GM19193 (cell line): ENCODE measurements around the gene GZMM.
A peak's percentile ranks its signal among the peaks of the same experiment; 100 is the strongest.

Source experiments
- POLR2A ChIP-seq: IDR thresholded peaks from 4 replicates; pipeline ENCODE4 v1.6.1; 2011; ENCODE audit not compliant: insufficient read depth, insufficient read length; ENCODE audit errors: extremely low read depth

The GZMM gene

GRCh38 chr19:524062-524674, 19.7 kb upstream of the GZMM start:
- TF ChIP-seq POLR2A: no peak

DNA sequence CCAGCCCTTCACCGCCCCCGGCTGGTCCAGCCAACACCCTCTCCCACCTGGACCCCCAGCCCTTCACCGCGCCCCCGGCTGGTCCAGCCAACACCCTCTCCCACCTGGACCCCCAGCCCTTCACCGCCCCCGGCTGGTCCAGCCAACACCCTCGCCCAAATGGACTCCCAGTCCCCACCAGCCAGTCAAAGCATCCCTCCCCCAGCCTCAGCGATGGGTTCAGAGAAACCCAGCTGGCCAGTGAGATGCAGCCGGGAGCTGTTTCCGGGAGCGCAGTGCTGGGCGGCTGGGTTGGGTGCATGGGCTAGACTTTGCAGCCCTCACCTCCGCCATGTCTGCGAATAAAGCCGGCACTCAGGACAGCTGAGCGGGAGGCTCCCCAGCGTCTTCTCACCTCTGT, 18.8 kb upstream of the GZMM start:
- TF ChIP-seq POLR2A: no peak

DNA sequence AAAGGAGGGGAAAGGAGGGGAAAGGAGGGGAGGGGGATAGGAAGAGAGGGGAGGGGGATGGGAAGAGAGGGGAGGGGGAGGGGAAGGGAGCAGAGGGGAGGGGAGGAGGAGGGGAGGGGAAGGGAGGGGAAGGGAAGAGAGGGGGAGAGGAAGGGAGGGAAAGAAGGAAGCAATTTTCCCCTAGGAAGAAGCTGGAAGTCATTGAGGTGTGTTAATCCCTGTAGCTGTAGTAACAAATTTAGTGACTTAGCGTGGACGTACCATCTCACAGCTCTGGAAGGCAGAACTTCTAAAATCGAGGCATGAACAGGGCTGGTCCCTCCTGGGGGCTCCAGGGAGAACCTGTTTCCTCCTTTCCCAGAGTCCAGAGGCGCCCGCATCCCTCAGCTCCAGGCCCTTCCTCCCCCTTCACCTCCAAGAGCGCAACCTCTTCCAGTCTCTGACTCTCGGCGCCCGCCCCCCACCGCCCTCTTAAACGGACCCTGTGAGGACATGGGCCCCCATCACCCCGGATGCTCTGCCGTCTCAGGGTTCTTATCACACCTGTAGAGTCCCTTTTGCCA, 17.9 kb upstream of the GZMM start:
- TF ChIP-seq POLR2A: no peak

DNA sequence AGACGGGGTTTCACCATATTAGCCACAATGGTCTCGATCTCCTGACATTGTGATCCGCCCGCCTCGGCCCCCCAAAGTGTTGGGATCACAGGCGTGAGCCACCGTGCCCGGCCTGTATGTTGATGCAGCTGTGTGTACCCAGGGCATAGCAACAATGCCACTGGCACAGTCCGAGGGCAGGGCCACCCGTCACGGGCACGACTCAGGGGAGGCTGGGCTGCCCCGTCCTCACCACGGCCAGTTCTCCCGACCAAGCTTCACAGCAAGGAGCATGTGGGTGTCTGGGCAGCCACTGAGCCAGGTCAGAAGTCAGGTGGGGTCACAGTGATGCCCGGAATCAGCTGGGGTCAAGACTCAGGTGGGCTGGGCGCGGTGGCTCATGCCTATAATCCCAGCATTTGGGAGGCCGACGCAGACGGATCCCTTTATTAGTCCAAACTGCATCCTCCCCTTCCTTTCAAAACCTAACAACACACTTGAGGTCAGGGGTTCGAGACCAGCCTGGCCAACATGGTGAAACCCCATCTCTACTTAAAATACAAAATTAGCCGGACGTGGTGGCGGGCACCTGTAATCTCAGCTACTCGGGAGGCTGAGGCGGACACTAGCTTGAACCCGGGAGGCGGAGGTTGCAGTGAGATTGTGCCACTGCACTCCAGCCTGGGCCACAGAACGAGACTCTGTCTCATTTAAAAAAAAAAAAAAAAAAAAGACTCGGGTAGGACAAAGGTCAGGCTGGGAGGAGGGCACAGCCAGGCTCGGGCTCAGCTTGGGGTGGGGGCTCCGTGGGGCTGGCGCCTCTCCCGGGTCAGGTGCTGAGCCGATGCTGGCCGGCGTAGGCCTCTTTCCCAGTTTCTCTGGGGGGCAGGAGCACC, 13.5 kb upstream of the GZMM start:
- no peak for TF ChIP-seq POLR2A

DNA sequence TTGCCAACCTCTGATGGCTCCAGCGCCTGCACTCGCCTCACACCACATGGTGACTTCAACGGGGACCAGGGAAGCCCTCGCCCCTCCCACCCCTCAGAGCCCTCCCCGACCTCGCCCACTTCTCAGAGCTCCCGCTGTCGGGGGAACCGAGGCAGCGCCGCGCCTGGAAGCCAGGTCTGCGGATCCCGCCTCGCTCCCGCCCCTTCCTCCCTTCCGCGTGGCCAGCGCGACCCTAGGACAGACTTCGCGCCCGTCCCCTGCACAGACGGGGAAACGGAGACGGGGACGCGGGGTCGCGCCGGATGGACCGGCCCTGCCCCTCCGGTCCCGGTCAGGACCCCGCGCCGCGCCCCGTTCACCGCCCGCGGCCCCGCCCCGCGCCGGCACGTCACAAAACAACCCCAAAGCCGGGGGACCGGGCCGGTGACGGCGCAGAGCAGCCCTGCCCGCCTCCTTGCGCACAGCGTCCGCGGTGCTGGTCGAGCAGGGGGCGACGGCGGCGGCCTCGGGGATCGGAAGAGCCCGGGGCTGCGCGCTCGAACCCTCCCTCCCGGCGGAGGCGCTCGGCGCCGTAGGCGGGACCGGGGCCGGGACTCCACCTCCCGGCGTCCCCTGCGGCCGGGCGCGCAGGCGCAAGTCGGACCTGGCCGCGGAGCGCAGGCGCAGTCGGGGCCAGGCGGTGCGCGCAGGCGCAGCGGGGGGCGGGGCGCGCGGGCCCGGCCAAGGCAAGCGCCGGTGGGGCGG, 12.7 kb upstream of the GZMM start:
- TF ChIP-seq POLR2A: no peak

DNA sequence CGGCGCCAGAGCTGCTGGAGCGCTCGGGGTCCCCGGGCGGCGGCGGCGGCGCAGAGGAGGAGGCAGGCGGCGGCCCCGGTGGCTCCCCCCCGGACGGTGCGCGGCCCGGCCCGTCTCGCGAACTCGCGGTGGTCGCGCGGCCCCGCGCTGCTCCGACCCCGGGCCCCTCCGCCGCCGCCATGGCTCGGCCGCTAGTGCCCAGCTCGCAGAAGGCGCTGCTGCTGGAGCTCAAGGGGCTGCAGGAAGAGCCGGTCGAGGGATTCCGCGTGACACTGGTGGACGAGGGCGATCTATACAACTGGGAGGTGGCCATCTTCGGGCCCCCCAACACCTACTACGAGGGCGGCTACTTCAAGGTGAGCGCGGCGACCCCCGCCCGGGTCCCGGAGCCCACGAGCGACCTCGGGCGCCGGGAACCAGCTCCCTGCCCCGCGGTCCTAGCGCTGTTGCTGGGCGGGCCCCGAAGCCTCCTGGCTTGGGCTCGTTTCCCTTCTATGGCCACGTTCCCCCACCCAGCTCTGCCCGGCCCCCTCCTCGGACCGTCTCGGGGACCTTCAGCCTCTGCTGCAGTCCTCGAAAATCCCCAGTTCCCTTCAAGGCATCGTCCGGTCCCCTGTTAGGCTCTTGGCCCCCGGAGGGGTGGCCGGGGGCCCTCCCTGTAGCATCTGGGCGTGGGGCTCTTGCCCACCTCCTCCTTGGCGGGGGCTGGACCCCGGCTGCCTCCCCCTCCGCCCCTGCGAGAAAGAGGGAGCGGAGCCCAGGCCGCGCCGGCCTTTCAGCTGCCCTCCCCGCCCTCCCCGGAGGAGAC, 11.9 kb upstream of the GZMM start, which contains the start of gene CDC34:
Gene CDC34 (plus strand): TSS at position 8 of the 808 bp plus-strand sequence. CDS start 172 bp downstream, at position 180.
- peak; percentile 68 for TF ChIP-seq POLR2A

DNA sequence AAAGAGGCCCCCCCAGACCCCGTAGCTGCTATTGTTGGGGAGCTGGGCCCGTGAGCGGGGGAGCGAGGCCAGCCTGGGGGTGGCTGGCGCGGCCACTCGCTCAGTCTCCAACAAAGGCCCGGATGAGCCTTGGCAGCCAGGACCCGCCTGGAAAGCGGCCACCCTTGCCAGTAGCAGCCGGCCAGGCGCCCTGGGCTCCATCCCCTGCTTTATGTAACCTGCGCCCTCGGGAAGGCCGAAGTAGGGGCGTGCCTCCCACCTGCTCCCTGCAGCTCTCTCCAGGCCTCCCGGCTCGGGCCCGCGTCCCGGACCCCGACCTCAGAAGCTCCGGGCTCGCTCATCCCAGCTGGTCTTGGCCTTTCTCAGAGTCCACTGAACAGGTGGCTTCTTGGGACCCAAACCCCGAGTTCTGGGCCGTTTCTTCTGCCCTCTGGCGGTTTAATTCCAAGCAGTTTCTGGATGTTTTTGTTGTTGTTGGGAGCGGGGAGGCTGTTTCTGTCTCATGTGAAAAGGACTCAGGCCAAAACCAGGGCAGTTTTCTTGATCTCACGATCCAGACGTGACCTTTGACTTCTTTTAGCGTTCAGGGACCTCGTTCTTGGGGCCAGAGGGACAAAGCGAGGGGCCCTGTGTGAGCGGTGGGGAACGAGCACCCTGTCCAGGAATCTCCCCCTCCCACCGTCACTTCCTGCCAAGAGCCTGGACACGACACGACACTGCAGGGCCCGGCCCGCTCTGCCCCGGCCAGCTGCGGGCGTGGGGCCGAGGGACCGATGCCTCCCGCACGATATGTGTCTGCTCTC, 11.1 kb upstream of the GZMM start:
- no peak for TF ChIP-seq POLR2A

- TF ChIP-seq POLR2A: no peak
Measured at GRCh38 chr19:533364-534058, 10.3 kb upstream of the GZMM start.

GRCh38 chr19:534088-534487, 9.8 kb upstream of the GZMM start:
- no peak for TF ChIP-seq POLR2A

- TF ChIP-seq POLR2A: no peak
Measured at GRCh38 chr19:535017-535835, 8.6 kb upstream of the GZMM start.

DNA sequence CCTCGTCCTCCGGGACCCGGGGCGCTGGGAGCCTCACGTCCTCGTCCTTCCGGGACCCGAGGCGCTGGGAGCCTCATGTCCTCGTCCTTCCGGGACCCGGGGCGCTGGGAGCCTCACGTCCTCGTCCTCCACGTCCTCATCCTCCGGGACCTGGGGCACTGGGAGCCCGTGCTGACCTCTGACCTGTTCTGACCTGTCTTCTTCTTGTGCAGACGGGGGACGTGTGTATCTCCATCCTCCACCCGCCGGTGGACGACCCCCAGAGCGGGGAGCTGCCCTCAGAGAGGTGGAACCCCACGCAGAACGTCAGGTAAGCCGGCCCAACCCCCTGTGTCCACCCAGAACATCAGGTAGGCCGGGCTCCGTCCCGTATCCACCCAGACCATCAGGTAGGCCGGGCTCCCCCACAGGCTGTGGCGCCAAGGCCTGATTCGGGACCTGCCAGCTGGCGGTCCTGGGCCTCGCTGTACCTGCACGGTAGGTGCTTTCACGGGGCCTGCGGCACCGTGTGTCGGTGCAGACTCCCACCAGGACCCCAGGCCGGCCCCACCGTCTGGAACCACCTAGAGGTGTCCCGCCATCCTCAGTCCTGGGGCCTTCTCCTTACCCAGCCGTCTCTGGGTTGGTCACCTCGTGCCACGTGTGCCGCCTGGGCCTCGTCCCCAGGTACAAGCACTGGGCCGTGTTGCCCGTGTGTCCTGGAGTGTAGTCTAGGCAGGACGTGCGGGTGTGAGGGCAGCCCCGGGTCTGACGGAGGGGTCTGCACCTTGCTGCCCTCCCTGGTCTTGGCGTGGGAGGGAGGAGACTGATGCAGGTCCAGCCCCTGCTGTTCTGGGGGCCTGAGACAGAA, 7.6 kb upstream of the GZMM start:
- TF ChIP-seq POLR2A: no peak
